Suprapubic skin (tissue), 4 donors: ENCODE results near the gene FGD5. TPM values are rescaled to one million over a fixed set of nuclear protein-coding genes. Genes with fewer than 3 reads are reported as not detected.

Experiments used
- DNase-seq, 2 donors: peaks; one replicate each; pipeline ENCODE4 v3.0.0-alpha.2; 2019; ENCODE audit warnings: low spot score in 2 of 2
- H3K27ac ChIP-seq: fragments of 200-600 bp; sonication (generic); one replicate; pipeline ENCODE4 v1.5.1; 2019
- H3K27me3 ChIP-seq: fragments of 200-600 bp; sonication (generic); one replicate; pipeline ENCODE4 v1.5.1; 2019
- H3K36me3 ChIP-seq: fragments of 200-600 bp; sonication (generic); one replicate; pipeline ENCODE4 v1.5.1; 2019
- H3K4me1 ChIP-seq: fragments of 200-600 bp; sonication (generic); one replicate; pipeline ENCODE4 v1.5.1; 2019
- H3K4me3 ChIP-seq: fragments of 200-600 bp; sonication (generic); one replicate; pipeline ENCODE4 v1.5.1; 2019; ENCODE audit warnings: mild to moderate bottlenecking
- H3K9me3 ChIP-seq: fragments of 200-600 bp; sonication (generic); one replicate; pipeline ENCODE4 v1.5.1; 2019
- EP300 ChIP-seq: sonication (generic); formaldehyde crosslinking; IDR thresholded peaks from one replicate; pipeline ENCODE4 v1.6.1; 2017; ENCODE audit warnings: antibody characterized with exemption
- POLR2A ChIP-seq, 2 donors: fragments of 450-650 bp; IDR thresholded peaks; one replicate each; pipeline ENCODE4 v1.6.1; 2017; ENCODE audit warnings: antibody characterized with exemption in 2 of 2, mild to moderate bottlenecking in 2 of 2, moderate library complexity in 2 of 2
- POLR2AphosphoS5 ChIP-seq, 3 donors: sonication (generic); formaldehyde crosslinking; IDR thresholded peaks; one replicate each; pipeline ENCODE4 v1.6.1; 2017; ENCODE audit warnings: antibody characterized with exemption in 3 of 3
- WGBS: methylation state at CpG from one replicate; pipeline ENCODE4 v1.1.5; 2018; 5-methylcytosine and 5-hydroxymethylcytosine counted together
- total RNA-seq, 4 donors: library from RNA; depleted of rRNA; stranded (reverse); fragments of >200 nt; gene quantifications; one replicate each; pipeline ENCODE4 v1.1.0, GENCODE V29; 2016
- TF ChIP-seq, protein P1 (sequence below), 2 donors: fragments of 200-600 bp in 1 of 2; fragments of 450-650 bp in 1 of 2; sonication (generic) in 1 of 2; IDR thresholded peaks; one replicate each; pipeline ENCODE4 v1.5.1; 2016 to 2019; ENCODE audit warnings: antibody characterized with exemption in 2 of 2, mild to moderate bottlenecking in 1 of 2, moderate library complexity in 1 of 2

The FGD5 gene
- total RNA-seq, 4 donors from 2014 or later = 2.8 to 15.5 (median 7.1) TPM

- Histone ChIP-seq H3K9me3 (no peaks in the 10 kb centered on the region), H3K27me3 (no peaks in the 10 kb centered on the region), H3K4me1 (peaks cover 35% of the 10 kb centered on the region), H3K36me3 (no peaks in the 10 kb centered on the region), H3K4me3 (no peak overlapping the region), H3K27ac (no peak overlapping the region)
- DNase-seq = no peak
- WGBS = 77% methylated on average over 4 of the region's 5 CpGs
- TF ChIP-seq POLR2A (IDR thresholded peaks at IDR 0.05) = no peak
- TF ChIP-seq EP300 = no peak
- TF ChIP-seq POLR2AphosphoS5 (IDR thresholded peaks at IDR 0.05) = no peak
- TF ChIP-seq, protein P1, sequence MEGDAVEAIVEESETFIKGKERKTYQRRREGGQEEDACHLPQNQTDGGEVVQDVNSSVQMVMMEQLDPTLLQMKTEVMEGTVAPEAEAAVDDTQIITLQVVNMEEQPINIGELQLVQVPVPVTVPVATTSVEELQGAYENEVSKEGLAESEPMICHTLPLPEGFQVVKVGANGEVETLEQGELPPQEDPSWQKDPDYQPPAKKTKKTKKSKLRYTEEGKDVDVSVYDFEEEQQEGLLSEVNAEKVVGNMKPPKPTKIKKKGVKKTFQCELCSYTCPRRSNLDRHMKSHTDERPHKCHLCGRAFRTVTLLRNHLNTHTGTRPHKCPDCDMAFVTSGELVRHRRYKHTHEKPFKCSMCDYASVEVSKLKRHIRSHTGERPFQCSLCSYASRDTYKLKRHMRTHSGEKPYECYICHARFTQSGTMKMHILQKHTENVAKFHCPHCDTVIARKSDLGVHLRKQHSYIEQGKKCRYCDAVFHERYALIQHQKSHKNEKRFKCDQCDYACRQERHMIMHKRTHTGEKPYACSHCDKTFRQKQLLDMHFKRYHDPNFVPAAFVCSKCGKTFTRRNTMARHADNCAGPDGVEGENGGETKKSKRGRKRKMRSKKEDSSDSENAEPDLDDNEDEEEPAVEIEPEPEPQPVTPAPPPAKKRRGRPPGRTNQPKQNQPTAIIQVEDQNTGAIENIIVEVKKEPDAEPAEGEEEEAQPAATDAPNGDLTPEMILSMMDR (IDR thresholded peaks at IDR 0.05) = no peak
Measured at GRCh38 chr3:14866627-14867026, 47.9 kb downstream of the FGD5 start.

DNA sequence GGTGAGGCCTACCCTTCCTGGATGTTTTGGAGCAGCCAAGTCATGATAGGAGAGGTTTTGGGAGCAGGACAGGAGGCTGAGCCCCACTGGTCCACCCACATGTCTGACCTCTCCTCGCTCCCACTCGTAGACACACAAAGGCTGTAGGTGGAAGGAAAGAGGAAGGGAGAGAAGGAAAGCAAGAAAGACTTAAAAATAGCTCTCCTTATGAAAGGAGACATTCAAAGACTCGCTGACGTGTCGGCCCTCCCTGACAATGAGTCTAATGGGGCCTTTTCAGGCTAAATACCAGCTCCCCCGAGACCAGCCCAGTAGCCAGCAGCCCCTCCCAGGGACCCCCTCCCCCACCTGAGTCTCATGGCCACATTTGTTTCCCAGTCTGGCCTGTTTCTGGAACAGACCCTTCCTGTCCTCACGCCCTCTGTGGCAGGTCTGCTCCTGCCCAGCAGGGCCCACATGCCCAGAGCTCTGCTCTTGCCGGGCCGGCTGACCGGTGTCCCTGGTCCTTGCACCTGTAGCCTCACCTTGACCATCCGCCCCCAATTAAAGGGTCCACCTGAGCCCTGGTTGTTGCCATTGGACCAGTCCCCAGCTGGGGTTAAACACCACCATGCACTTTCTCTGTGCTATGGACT is 49.3 kb downstream of the FGD5 start:
- H3K27ac ChIP-seq = no peak overlapping the region
- TF ChIP-seq EP300 = no peak
- TF ChIP-seq POLR2A (IDR thresholded peaks at IDR 0.05) = no peak
- TF ChIP-seq POLR2AphosphoS5 (IDR thresholded peaks at IDR 0.05) = no peak
- TF ChIP-seq, protein P1 (IDR thresholded peaks at IDR 0.05) = no peak
- H3K4me1 ChIP-seq = peaks cover 24% of the 10 kb centered on the region
- no peaks in the 10 kb centered on the region for H3K36me3 ChIP-seq
- WGBS = 87% methylated on average over 11 of the region's 11 CpGs
- DNase-seq = no peak
- H3K4me3 ChIP-seq = no peak overlapping the region
- no peaks in the 10 kb centered on the region for H3K9me3 ChIP-seq
- no peaks in the 10 kb centered on the region for H3K27me3 ChIP-seq

GRCh38 chr3:14869917-14870782 is 51.4 kb downstream of the FGD5 start:
- Histone ChIP-seq H3K4me1 (peaks cover 16% of the 10 kb centered on the region), H3K4me3 (no peak overlapping the region), H3K27ac (no peak overlapping the region), H3K36me3 (no peaks in the 10 kb centered on the region), H3K9me3 (no peaks in the 10 kb centered on the region), H3K27me3 (no peaks in the 10 kb centered on the region)
- 69% methylated on average over 17 of the region's 17 CpGs for WGBS
- DNase-seq = peak; percentile 52 to 57
- TF ChIP-seq POLR2AphosphoS5 (IDR thresholded peaks at IDR 0.05) = no peak
- TF ChIP-seq EP300 = no peak

GRCh38 chr3:14870783-14871060 is 52.0 kb downstream of the FGD5 start:
- H3K27me3 ChIP-seq = no peaks in the 10 kb centered on the region
- DNase-seq = peak; percentile 31 to 45
- no peaks in the 10 kb centered on the region for H3K9me3 ChIP-seq
- TF ChIP-seq, protein P1 (IDR thresholded peaks at IDR 0.05) = no peak
- TF ChIP-seq EP300 = no peak
- TF ChIP-seq POLR2A (IDR thresholded peaks at IDR 0.05) = no peak
- TF ChIP-seq POLR2AphosphoS5 (IDR thresholded peaks at IDR 0.05) = no peak
- no peak overlapping the region for H3K27ac ChIP-seq
- no peak overlapping the region for H3K4me3 ChIP-seq
- H3K36me3 ChIP-seq = no peaks in the 10 kb centered on the region
- peaks cover 16% of the 10 kb centered on the region for H3K4me1 ChIP-seq
- WGBS = 61% methylated on average over 4 of the region's 4 CpGs

DNA sequence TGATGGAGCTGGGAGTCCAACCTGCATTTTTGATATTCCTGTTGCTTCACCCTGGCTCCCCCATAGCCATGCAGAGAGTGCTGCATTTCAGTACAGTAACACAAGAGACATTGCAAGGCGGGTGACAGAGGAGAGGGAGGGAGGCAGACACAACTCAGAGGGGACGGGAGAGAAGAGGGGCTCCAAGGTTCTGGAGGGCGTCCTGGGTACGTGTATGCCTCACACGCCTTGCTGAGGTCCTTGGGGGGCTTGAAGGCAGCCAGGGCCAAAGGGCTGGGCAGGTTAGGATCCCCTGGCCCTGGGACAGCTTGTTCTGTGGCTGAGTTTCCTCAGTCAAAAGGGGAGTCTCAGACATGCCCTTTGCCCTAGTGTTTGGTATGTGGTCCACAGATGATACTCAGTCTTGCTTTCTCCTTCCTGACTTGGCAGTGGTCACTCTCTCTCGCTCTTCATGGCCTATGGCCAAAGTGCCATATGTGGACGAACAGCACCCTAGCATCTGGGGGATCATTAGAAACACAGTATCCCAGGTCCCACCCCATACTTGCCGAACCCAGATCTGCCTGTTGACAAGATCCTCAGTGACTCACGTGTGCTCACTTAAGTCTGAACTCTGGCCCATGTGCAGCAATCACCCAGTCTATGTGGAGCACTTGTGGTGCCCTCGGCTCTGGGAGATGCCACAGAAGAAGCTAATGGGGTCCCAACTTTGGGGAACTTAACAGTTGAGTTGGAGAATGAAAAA is 52.9 kb downstream of the FGD5 start:
- 79% methylated on average over 9 of the region's 10 CpGs for whole genome bisulfite sequencing
- Histone ChIP-seq H3K27me3 (no peaks in the 10 kb centered on the region), H3K4me1 (peaks cover 19% of the 10 kb centered on the region), H3K9me3 (no peaks in the 10 kb centered on the region), H3K4me3 (no peak overlapping the region), H3K27ac (no peak overlapping the region), H3K36me3 (no peaks in the 10 kb centered on the region)
- DNase-seq = peak; percentile 43 to 48
- TF ChIP-seq POLR2A (IDR thresholded peaks at IDR 0.05) (no peak), EP300 (no peak), POLR2AphosphoS5 (IDR thresholded peaks at IDR 0.05) (no peak)
- TF ChIP-seq, protein P1 (IDR thresholded peaks at IDR 0.05) = no peak
